SK-N-SH (cell line): ENCODE measurements around the gene LRMDA. TPM values are rescaled to one million over a fixed set of nuclear protein-coding genes. Genes with fewer than 3 reads are reported as not detected.

ENCODE experiments used
- CTCF ChIA-PET: fragments of 300-600, 350-600 bp; formaldehyde crosslinking; extraction: SDS; loops from one replicate; lab custom pipeline; 2021; lab: Yijun Ruan, JAX
- POLR2A ChIA-PET: fragments of 350-600 bp; sonication (Branson Sonifier 250); formaldehyde crosslinking; extraction: SDS; loops from one replicate; lab custom pipeline; 2020; ENCODE audit warnings: antibody characterized with exemption, inconsistent platforms; lab: Yijun Ruan, JAX
- DNase-seq: peaks from one replicate; pipeline ENCODE4 v3.0.0; 2012
- H2AFZ ChIP-seq: fragments of 200-600 bp; sonication (generic); 2 replicates; pipeline ENCODE4 v1.8.1; 2016; ENCODE audit warnings: antibody characterized with exemption, mild to moderate bottlenecking, low read depth
- H3F3A ChIP-seq: fragments of 200-600 bp; sonication (generic); replicated peaks from 2 replicates; pipeline ENCODE3; 2016; ENCODE audit warnings: antibody characterized with exemption, mild to moderate bottlenecking; ENCODE audit not compliant: insufficient read depth
- H3K27ac ChIP-seq, 2 experiments: fragments of 200-500 bp in 1 of 2; fragments of 200-600 bp in 1 of 2; sonication (Bioruptor generic) in 1 of 2; sonication (generic), shearing (Covaris generic) in 1 of 2; 2 replicates each; pipeline versions ENCODE4 v1.5.1 to v1.6.1; 2014 to 2016; ENCODE audit warnings: low read depth in 2 of 2, inconsistent platforms in 1 of 2, low read length in 1 of 2, mild to moderate bottlenecking in 1 of 2, mixed read lengths in 1 of 2
- H3K27me3 ChIP-seq: fragments of 200-600 bp; sonication (generic), shearing (Covaris generic); 2 replicates; pipeline ENCODE4 v1.6.1; 2016; ENCODE audit warnings: mixed run types; ENCODE audit not compliant: insufficient read depth
- H3K36me3 ChIP-seq, 2 experiments: fragments of 200-500 bp in 1 of 2; fragments of 200-600 bp in 1 of 2; sonication (Bioruptor generic) in 1 of 2; sonication (generic) in 1 of 2; replicated peaks in 1 of 2; 2 replicates each; pipeline versions ENCODE3 to v1.5.1; 2014 to 2016; ENCODE audit warnings: low read length in 1 of 2, mild to moderate bottlenecking in 1 of 2; ENCODE audit not compliant: insufficient read depth in 2 of 2, control insufficient read depth in 1 of 2
- H3K4me1 ChIP-seq, 2 experiments: fragments of 200-500 bp in 1 of 2; fragments of 200-600 bp in 1 of 2; sonication (Bioruptor generic) in 1 of 2; sonication (generic), shearing (Covaris generic) in 1 of 2; 2 replicates each; pipeline versions ENCODE4 v1.5.1 to v1.6.1; 2014 to 2016; ENCODE audit warnings: low read depth in 1 of 2, low read length in 1 of 2, mixed run types in 1 of 2; ENCODE audit not compliant: insufficient read depth in 2 of 2, control insufficient read depth in 1 of 2
- H3K4me2 ChIP-seq: fragments of 200-600 bp; sonication (generic), shearing (Covaris generic); 2 replicates; pipeline ENCODE4 v1.6.1; 2017; ENCODE audit warnings: mixed run types
- H3K4me3 ChIP-seq, 2 experiments: fragments of 200-500 bp in 1 of 2; fragments of 200-600 bp in 1 of 2; sonication (Bioruptor generic) in 1 of 2; sonication (generic), shearing (Covaris generic) in 1 of 2; 2 replicates each; pipeline versions ENCODE4 v1.5.1 to v1.8.1; 2014 to 2016; ENCODE audit warnings: low read depth in 2 of 2, inconsistent platforms in 1 of 2, low read length in 1 of 2, mild to moderate bottlenecking in 1 of 2, mixed read lengths in 1 of 2, moderate library complexity in 1 of 2
- H3K79me2 ChIP-seq: fragments of 200-600 bp; sonication (generic); 2 replicates; pipeline ENCODE4 v1.8.1; 2017; ENCODE audit warnings: mild to moderate bottlenecking; ENCODE audit not compliant: insufficient read depth
- H3K9ac ChIP-seq: fragments of 200-600 bp; sonication (generic); 2 replicates; pipeline ENCODE4 v1.6.1; 2017; ENCODE audit warnings: mixed run types
- H3K9me2 ChIP-seq: fragments of 200-600 bp; sonication (generic); 2 replicates; pipeline ENCODE4 v1.6.1; 2017; ENCODE audit warnings: mixed run types
- H3K9me3 ChIP-seq: fragments of 200-600 bp; sonication (generic); 2 replicates; pipeline ENCODE4 v1.6.1; 2017; ENCODE audit warnings: mixed run types, mild to moderate bottlenecking, moderate library complexity
- H4K20me1 ChIP-seq: fragments of 200-600 bp; sonication (generic); 2 replicates; pipeline ENCODE4 v1.6.1; 2017; ENCODE audit warnings: mild to moderate bottlenecking, mixed run types; ENCODE audit not compliant: insufficient read depth
- EP300 ChIP-seq, 2 experiments: IDR thresholded peaks; 2 replicates each; pipeline versions ENCODE4 v1.4.0 to v1.6.1; 2012; ENCODE audit warnings: borderline replicate concordance in 1 of 2, low read depth in 1 of 2, low read length in 1 of 2
- EZH2phosphoT487 ChIP-seq: fragments of 200-600 bp; sonication (generic); IDR thresholded peaks from 2 replicates; pipeline ENCODE4 v1.6.1; 2017; ENCODE audit warnings: low read depth, mixed run types, mild to moderate bottlenecking, antibody characterized with exemption, moderate library complexity, borderline replicate concordance
- GABPA ChIP-seq: IDR thresholded peaks from 2 replicates; pipeline ENCODE4 v1.4.0; 2012; ENCODE audit warnings: low read depth, mild to moderate bottlenecking
- GATA2 ChIP-seq: sonication (generic); formaldehyde crosslinking; IDR thresholded peaks from 2 replicates; pipeline ENCODE4 v1.5.0; 2020; ENCODE audit warnings: mild to moderate bottlenecking, missing genetic modification reagents
- JUND ChIP-seq: IDR thresholded peaks from 2 replicates; pipeline ENCODE4 v1.4.0; 2012
- MXI1 ChIP-seq: IDR thresholded peaks from 2 replicates; pipeline ENCODE4 v1.6.1; 2012; ENCODE audit warnings: mild to moderate bottlenecking, low read depth, low read length, improper control_type of control experiment
- NRF1 ChIP-seq: IDR thresholded peaks from 2 replicates; pipeline ENCODE4 v1.6.1; 2012; ENCODE audit warnings: low read depth, mild to moderate bottlenecking, low read length
- RAD21 ChIP-seq: IDR thresholded peaks from 2 replicates; pipeline ENCODE4 v1.6.1; 2012; ENCODE audit warnings: mild to moderate bottlenecking, low read length
- RCOR1 ChIP-seq: fragments of 150-350 bp; IDR thresholded peaks from 2 replicates; pipeline ENCODE4 v1.6.1; 2017; ENCODE audit warnings: antibody characterized with exemption, low read length
- RFX5 ChIP-seq: IDR thresholded peaks from 2 replicates; pipeline ENCODE4 v1.6.1; 2012; ENCODE audit warnings: mild to moderate bottlenecking, improper control_type of control experiment, low read length
- RXRA ChIP-seq: IDR thresholded peaks from 2 replicates; pipeline ENCODE4 v1.4.0; 2012; ENCODE audit warnings: low read depth, mild to moderate bottlenecking, borderline replicate concordance
- SIN3A ChIP-seq: IDR thresholded peaks from 2 replicates; pipeline ENCODE4 v1.6.1; 2012; ENCODE audit warnings: low read depth, mild to moderate bottlenecking, low read length, moderate library complexity, borderline replicate concordance
- SMC3 ChIP-seq: IDR thresholded peaks from 2 replicates; pipeline ENCODE4 v1.6.1; 2012; ENCODE audit warnings: low read depth, low read length, improper control_type of control experiment
- TAF1 ChIP-seq: IDR thresholded peaks from 2 replicates; pipeline ENCODE4 v1.6.1; 2012; ENCODE audit warnings: low read depth, mild to moderate bottlenecking, low read length, moderate library complexity, borderline replicate concordance
- WGBS: methylation state at CpG from one replicate; pipeline ENCODE4 v1.1.6; 2017; ENCODE audit warnings: low lambda C conversion rate; 5-methylcytosine and 5-hydroxymethylcytosine counted together
- polyA plus RNA-seq, 3 experiments: library from polyadenylated mRNA; depleted of rRNA; stranded (reverse); fragments of >200 nt; gene quantifications; 2 replicates each; pipeline ENCODE4 v1.2.3, GENCODE V29; 2012
- TF ChIP-seq, protein P1 (sequence below): IDR thresholded peaks from 2 replicates; pipeline ENCODE4 v1.4.0; 2012; ENCODE audit warnings: low read depth, borderline replicate concordance
- TF ChIP-seq, protein P2 (sequence below): IDR thresholded peaks from 2 replicates; pipeline ENCODE4 v1.4.0; 2012; ENCODE audit warnings: low read depth, borderline replicate concordance
- TF ChIP-seq, protein P3 (sequence below): IDR thresholded peaks from 2 replicates; pipeline ENCODE4 v1.6.1; 2012; ENCODE audit warnings: mild to moderate bottlenecking, low read depth, low read length, moderate library complexity
- TF ChIP-seq, protein P4 (sequence below): fragments of 200-600 bp; sonication (generic); IDR thresholded peaks from 2 replicates; pipeline ENCODE4 v1.6.1; 2017; ENCODE audit warnings: antibody characterized with exemption, mild to moderate bottlenecking, moderate library complexity

Gene LRMDA
- polyA plus RNA-seq, 1 of the 3 experiments (the other 2 are of a cell fraction), result 0.95 TPM

DNA sequence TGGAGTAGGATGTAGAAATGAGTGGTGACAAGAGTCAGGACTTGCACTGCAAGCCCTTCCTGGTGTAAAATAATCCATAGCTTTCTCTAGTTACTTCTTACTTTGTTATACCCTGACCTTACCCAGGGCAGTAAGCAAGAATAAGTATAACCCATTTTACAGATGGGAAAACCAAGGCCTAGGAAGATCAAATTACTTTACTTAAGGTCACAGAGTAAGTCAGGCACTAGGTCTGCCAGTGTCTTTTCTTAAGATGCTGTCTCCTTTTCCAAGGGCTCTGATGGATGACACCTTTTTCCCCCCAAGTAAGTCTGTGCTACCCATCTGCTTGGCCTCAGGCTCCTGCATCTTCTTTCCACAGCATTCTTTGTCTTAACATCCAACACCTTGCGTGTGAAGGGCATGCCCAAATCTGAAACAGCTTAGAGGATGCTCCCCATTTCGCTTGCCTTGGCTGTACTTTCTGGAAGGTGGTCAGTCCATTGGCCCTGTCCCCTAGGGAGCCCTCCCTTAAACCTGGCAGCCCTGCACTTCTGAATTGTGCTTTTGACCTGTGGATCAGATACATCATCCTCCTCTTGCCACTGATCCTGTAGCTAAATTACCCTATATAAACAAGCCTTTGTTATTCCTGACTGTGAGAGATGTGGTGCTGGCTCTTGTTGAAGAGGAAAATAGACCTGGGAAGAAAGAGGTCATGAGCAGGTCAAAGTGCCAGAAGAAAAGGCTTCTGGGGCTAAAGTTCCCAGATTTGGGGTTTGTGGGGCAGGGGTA lies 168.6 kb downstream of the LRMDA start:
- CTCF ChIA-PET, result interaction anchor here (1.1 kb wide), 1 partner anchor 11 kb away, joined by 3 read pairs; no protein-coding TSS in a partner anchor
- H3K4me2 ChIP-seq, result no peak overlapping the region

More for the DNA sequence above, 168.6 kb downstream of the LRMDA start:
- Histone ChIP-seq H3K27me3 (0 out of 2 replicates have a peak, but pooled peaks cover 4% of the 10 kb centered on the region), H3K9me3 (no peaks in the 10 kb centered on the region), H3K4me1 (no peaks in the 10 kb centered on the region; a peak in 1 of 4 replicates), H3K27ac (no peak overlapping the region), H3K9ac (no peak overlapping the region), H3K4me3 (no peak overlapping the region)
- WGBS, result 80% methylated on average over 2 of the region's 2 CpGs
- TF ChIP-seq EZH2phosphoT487, result no peak
- TF ChIP-seq SIN3A, result no peak
- TF ChIP-seq RFX5, result no peak
- TF ChIP-seq RCOR1, result no peak
- TF ChIP-seq EP300 (IDR thresholded peaks at IDR 0.05; ENCODE audit: borderline replicate concordance in 1 of 2, low read depth in 1 of 2, low read length in 1 of 2), result no peak
- TF ChIP-seq NRF1, result no peak
- TF ChIP-seq, protein P1, sequence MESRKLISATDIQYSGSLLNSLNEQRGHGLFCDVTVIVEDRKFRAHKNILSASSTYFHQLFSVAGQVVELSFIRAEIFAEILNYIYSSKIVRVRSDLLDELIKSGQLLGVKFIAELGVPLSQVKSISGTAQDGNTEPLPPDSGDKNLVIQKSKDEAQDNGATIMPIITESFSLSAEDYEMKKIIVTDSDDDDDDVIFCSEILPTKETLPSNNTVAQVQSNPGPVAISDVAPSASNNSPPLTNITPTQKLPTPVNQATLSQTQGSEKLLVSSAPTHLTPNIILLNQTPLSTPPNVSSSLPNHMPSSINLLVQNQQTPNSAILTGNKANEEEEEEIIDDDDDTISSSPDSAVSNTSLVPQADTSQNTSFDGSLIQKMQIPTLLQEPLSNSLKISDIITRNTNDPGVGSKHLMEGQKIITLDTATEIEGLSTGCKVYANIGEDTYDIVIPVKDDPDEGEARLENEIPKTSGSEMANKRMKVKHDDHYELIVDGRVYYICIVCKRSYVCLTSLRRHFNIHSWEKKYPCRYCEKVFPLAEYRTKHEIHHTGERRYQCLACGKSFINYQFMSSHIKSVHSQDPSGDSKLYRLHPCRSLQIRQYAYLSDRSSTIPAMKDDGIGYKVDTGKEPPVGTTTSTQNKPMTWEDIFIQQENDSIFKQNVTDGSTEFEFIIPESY, result no peak
- TF ChIP-seq MXI1, result no peak
- TF ChIP-seq, protein P2, sequence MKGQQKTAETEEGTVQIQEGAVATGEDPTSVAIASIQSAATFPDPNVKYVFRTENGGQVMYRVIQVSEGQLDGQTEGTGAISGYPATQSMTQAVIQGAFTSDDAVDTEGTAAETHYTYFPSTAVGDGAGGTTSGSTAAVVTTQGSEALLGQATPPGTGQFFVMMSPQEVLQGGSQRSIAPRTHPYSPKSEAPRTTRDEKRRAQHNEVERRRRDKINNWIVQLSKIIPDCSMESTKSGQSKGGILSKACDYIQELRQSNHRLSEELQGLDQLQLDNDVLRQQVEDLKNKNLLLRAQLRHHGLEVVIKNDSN, result no peak
- no peak for TF ChIP-seq GATA2 (CRISPR knock-in tag)
- TF ChIP-seq TAF1, result no peak
- TF ChIP-seq, protein P3, sequence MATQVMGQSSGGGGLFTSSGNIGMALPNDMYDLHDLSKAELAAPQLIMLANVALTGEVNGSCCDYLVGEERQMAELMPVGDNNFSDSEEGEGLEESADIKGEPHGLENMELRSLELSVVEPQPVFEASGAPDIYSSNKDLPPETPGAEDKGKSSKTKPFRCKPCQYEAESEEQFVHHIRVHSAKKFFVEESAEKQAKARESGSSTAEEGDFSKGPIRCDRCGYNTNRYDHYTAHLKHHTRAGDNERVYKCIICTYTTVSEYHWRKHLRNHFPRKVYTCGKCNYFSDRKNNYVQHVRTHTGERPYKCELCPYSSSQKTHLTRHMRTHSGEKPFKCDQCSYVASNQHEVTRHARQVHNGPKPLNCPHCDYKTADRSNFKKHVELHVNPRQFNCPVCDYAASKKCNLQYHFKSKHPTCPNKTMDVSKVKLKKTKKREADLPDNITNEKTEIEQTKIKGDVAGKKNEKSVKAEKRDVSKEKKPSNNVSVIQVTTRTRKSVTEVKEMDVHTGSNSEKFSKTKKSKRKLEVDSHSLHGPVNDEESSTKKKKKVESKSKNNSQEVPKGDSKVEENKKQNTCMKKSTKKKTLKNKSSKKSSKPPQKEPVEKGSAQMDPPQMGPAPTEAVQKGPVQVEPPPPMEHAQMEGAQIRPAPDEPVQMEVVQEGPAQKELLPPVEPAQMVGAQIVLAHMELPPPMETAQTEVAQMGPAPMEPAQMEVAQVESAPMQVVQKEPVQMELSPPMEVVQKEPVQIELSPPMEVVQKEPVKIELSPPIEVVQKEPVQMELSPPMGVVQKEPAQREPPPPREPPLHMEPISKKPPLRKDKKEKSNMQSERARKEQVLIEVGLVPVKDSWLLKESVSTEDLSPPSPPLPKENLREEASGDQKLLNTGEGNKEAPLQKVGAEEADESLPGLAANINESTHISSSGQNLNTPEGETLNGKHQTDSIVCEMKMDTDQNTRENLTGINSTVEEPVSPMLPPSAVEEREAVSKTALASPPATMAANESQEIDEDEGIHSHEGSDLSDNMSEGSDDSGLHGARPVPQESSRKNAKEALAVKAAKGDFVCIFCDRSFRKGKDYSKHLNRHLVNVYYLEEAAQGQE, result no peak
- no peak for TF ChIP-seq RXRA
- TF ChIP-seq, protein P4, sequence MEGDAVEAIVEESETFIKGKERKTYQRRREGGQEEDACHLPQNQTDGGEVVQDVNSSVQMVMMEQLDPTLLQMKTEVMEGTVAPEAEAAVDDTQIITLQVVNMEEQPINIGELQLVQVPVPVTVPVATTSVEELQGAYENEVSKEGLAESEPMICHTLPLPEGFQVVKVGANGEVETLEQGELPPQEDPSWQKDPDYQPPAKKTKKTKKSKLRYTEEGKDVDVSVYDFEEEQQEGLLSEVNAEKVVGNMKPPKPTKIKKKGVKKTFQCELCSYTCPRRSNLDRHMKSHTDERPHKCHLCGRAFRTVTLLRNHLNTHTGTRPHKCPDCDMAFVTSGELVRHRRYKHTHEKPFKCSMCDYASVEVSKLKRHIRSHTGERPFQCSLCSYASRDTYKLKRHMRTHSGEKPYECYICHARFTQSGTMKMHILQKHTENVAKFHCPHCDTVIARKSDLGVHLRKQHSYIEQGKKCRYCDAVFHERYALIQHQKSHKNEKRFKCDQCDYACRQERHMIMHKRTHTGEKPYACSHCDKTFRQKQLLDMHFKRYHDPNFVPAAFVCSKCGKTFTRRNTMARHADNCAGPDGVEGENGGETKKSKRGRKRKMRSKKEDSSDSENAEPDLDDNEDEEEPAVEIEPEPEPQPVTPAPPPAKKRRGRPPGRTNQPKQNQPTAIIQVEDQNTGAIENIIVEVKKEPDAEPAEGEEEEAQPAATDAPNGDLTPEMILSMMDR, result no peak
- no peak for TF ChIP-seq GABPA
- TF ChIP-seq RAD21, result no peak
- no peak for TF ChIP-seq SMC3
- no peak for TF ChIP-seq JUND
- TF ChIP-seq, all 33 proteins: peak for 0
- no peaks in the 10 kb centered on the region for H3K79me2 ChIP-seq
- no peaks in the 10 kb centered on the region for H3K36me3 ChIP-seq
- no peaks in the 10 kb centered on the region for H3K9me2 ChIP-seq
- H2AFZ ChIP-seq, result no peak overlapping the region
- POLR2A ChIA-PET, result no interaction called here
- no peak for DNase-seq
- no peaks in the 10 kb centered on the region for H4K20me1 ChIP-seq
- H3F3A ChIP-seq, result no peaks in the 10 kb centered on the region
